Breast epithelium (tissue), 4 donors: Measurements from ENCODE around the gene PNPLA8. TPM values are rescaled to one million over a fixed set of nuclear protein-coding genes. Genes with fewer than 3 reads are reported as not detected.

Experiments
- DNase-seq, 2 donors: peaks; one replicate each; pipeline ENCODE4 v3.0.0-alpha.2; 2019; ENCODE audit warnings: low spot score in 2 of 2
- H3K27ac ChIP-seq, 2 donors: fragments of 200-600 bp; sonication (generic) in 1 of 2; one replicate each; pipeline ENCODE4 v1.5.1; 2016 to 2019; ENCODE audit warnings: mild to moderate bottlenecking in 1 of 2
- H3K27me3 ChIP-seq, 2 donors: fragments of 200-600 bp; sonication (generic) in 1 of 2; one replicate each; pipeline versions ENCODE4 v1.5.1 to v1.6.0; 2017 to 2019; ENCODE audit warnings: control low read depth in 1 of 2, mild to moderate bottlenecking in 1 of 2
- H3K36me3 ChIP-seq: fragments of 200-600 bp; one replicate; pipeline ENCODE4 v1.5.1; 2019
- H3K4me1 ChIP-seq, 2 donors: fragments of 200-600 bp; sonication (generic); one replicate each; pipeline ENCODE4 v1.5.1; 2016 to 2019; ENCODE audit warnings: control low read depth in 1 of 2
- H3K4me3 ChIP-seq, 3 donors: fragments of 200-600 bp; sonication (generic); 1 replicate in 2 of 3; 2 replicates in 1 of 3; pipeline ENCODE4 v1.5.1; 2016 to 2019; ENCODE audit warnings: mild to moderate bottlenecking in 3 of 3, moderate library complexity in 2 of 3
- H3K9me3 ChIP-seq, 2 donors: fragments of 200-600 bp; sonication (generic) in 1 of 2; one replicate each; pipeline ENCODE4 v1.5.1; 2016 to 2019; ENCODE audit warnings: control low read depth in 1 of 2
- CTCF ChIP-seq, 3 donors: fragments of 450-650 bp; IDR thresholded peaks; one replicate each; pipeline ENCODE4 v1.5.1; 2016 to 2017; ENCODE audit warnings: antibody characterized with exemption in 3 of 3, mild to moderate bottlenecking in 3 of 3, moderate library complexity in 3 of 3
- POLR2A ChIP-seq: fragments of 450-650 bp; IDR thresholded peaks from one replicate; pipeline ENCODE4 v1.6.1; 2016; ENCODE audit warnings: antibody characterized with exemption, mild to moderate bottlenecking, moderate library complexity
- POLR2AphosphoS5 ChIP-seq, 3 donors: sonication (generic); formaldehyde crosslinking; IDR thresholded peaks; one replicate each; pipeline ENCODE4 v1.6.1; 2017; ENCODE audit warnings: antibody characterized with exemption in 3 of 3
- intact Hi-C: fragments of 100-400 bp; cut with DNase I; formaldehyde crosslinking; loops from one replicate; pipeline ENCODE4 v1.15.1; 2023; ENCODE audit warnings: low total_unique reads
- total RNA-seq, 3 donors: library from RNA; depleted of rRNA; stranded (reverse); fragments of >200 nt; gene quantifications; one replicate each; pipeline ENCODE4 v1.1.0, GENCODE V29; 2016

PNPLA8 gene
- total RNA-seq, 3 donors from 2014 or later = 36.1 to 48.6 (median 48.5) TPM

GRCh38 chr7:108526768-108527017 is 758 bp upstream of the PNPLA8 start:
- no peak for TF ChIP-seq POLR2AphosphoS5 (IDR thresholded peaks at IDR 0.05)
- TF ChIP-seq CTCF (IDR thresholded peaks at IDR 0.05) = no peak
- TF ChIP-seq POLR2A = no peak
- Histone ChIP-seq H3K4me1 (peaks cover 0 to 11% of the 10 kb centered on the region in 2 donors), H3K9me3 (no peaks in the 10 kb centered on the region), H3K36me3 (no peaks in the 10 kb centered on the region), H3K4me3 (peak overlapping the region; percentile 66 to 72 (median 71)), H3K27me3 (no peaks in the 10 kb centered on the region), H3K27ac (peak overlapping the region; percentile 97 to 99)
- DNase-seq = no peak
- intact Hi-C loops = loop anchor here (5.0 kb wide), 1 partner anchor 41 kb away; the partner anchor contains the start of genes DNAJB9 and THAP5

DNA sequence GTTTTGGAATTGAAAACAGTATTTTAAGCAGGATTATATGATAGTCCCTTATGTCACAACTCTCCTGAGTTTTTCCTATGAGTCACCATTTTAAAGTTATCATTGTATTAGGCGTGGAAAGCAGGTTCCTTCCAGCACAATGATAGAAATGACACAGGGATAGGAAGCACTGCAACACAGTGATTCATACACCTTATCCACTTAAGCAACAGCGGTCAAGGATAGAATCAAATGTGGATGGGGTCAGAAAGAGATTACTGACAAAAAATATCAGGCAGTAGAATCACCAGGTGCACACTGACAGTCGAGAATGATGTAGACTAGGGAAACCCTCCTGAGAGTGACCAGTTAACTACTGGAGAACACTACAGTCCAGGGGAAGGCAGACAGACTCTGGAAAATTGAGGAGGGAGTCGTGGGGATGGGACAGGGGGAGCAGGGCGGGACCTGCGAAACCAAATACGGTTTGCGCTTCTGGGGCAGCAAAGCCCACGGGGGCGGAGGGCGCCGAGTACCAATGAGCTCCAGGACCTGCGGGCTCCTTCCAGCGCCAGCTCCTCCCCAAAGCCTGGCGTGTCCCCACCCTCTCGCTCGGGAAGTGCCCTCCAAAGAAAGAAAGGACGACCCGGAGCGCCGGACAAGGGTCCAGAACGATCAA is 479 bp downstream of the PNPLA8 start:
- peak overlapping the region; percentile 66 to 72 (median 71) for H3K4me3 ChIP-seq
- no peak for DNase-seq
- TF ChIP-seq POLR2AphosphoS5 (IDR thresholded peaks at IDR 0.05) (no peak), POLR2A (no peak), CTCF (IDR thresholded peaks at IDR 0.05) (no peak)
- H3K27me3 ChIP-seq = no peaks in the 10 kb centered on the region
- H3K9me3 ChIP-seq = no peaks in the 10 kb centered on the region
- intact Hi-C loops = loop anchor here (5.0 kb wide), 1 partner anchor 42 kb away; the partner anchor contains the start of genes DNAJB9 and THAP5
- peak overlapping the region; percentile 97 to 99 for H3K27ac ChIP-seq
- H3K36me3 ChIP-seq = no peaks in the 10 kb centered on the region
- H3K4me1 ChIP-seq = peaks cover 0 to 11% of the 10 kb centered on the region in 2 donors

GRCh38 chr7:108522780-108523179 is 3.2 kb downstream of the PNPLA8 start:
- H3K4me1 ChIP-seq = peaks cover 0 to 11% of the 10 kb centered on the region in 2 donors
- H3K4me3 ChIP-seq = no peak overlapping the region

DNA sequence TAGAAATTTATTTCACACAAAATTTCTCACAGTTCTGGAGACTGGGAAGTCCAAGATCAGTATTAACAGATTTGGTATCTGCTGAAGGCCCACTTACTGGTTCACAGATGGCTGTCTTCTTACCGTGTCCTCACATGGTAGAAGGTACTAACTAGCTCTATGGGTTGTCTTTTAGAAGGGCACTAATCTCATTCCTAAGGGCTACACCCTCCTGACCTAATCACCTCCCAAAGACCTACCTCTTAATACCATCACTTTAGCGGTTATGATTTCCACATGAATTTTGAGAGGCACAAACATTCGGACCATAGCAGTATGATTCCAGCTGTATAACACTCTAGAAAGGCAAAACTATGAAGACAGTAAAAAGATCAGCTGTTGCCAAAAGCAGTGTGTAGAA is 8.0 kb downstream of the PNPLA8 start:
- intact Hi-C loops = no loop called here
- no peak for DNase-seq
- no peaks in the 10 kb centered on the region for H3K27me3 ChIP-seq
- peaks cover 5% of the 10 kb centered on the region for H3K36me3 ChIP-seq
- no peak overlapping the region for H3K27ac ChIP-seq
- no peaks in the 10 kb centered on the region for H3K4me1 ChIP-seq
- no peak overlapping the region for H3K4me3 ChIP-seq
- no peak for TF ChIP-seq CTCF (IDR thresholded peaks at IDR 0.05)
- no peak for TF ChIP-seq POLR2A
- no peak for TF ChIP-seq POLR2AphosphoS5 (IDR thresholded peaks at IDR 0.05)
- peaks cover 0 to 5% of the 10 kb centered on the region in 2 donors for H3K9me3 ChIP-seq

More at GRCh38 chr7:108522780-108523179, 3.2 kb downstream of the PNPLA8 start:
- Histone ChIP-seq H3K36me3 (peaks cover 2% of the 10 kb centered on the region), H3K9me3 (peaks cover 0 to 5% of the 10 kb centered on the region in 2 donors), H3K27me3 (no peaks in the 10 kb centered on the region), H3K27ac (no peak overlapping the region)
- TF ChIP-seq POLR2A = no peak
- no peak for TF ChIP-seq CTCF (IDR thresholded peaks at IDR 0.05)
- TF ChIP-seq POLR2AphosphoS5 (IDR thresholded peaks at IDR 0.05) = no peak
- intact Hi-C loops = no loop called here
- no peak for DNase-seq

- TF ChIP-seq POLR2AphosphoS5 (IDR thresholded peaks at IDR 0.05) = no peak
- no peak for TF ChIP-seq POLR2A
- TF ChIP-seq CTCF (IDR thresholded peaks at IDR 0.05) = no peak
- intact Hi-C loops = no loop called here
- no peak overlapping the region for H3K27ac ChIP-seq
- H3K4me3 ChIP-seq = no peak overlapping the region
- H3K4me1 ChIP-seq = no peaks in the 10 kb centered on the region
- H3K9me3 ChIP-seq = peaks cover 0 to 5% of the 10 kb centered on the region in 2 donors
- H3K27me3 ChIP-seq = no peaks in the 10 kb centered on the region
- no peak for DNase-seq
- H3K36me3 ChIP-seq = peaks cover 5% of the 10 kb centered on the region
These were observed 10.3 kb downstream of the PNPLA8 start for GRCh38 chr7:108515630-108516029.
